Activated B cell treated with CpG ODN at 0.5 μM for 24 hours (primary cell): ENCODE measurements around the gene SLC44A4. TPM values are rescaled to one million over a fixed set of nuclear protein-coding genes. Genes with fewer than 3 reads are reported as not detected.

Experiments
- ATAC-seq: fragments of 200-7000 bp; cut with Tn5 transposase; one replicate; pipeline ENCODE4 v1.10.0; 2021; ENCODE audit warnings: low read depth, mild to moderate bottlenecking, moderate library complexity
- CTCF ChIA-PET: fragments of 350-600 bp; sonication (Branson Sonifier 250); formaldehyde crosslinking; loops from one replicate; lab custom pipeline; 2021; ENCODE audit warnings: antibody characterized with exemption; lab: Charles Lee
- POLR2A ChIA-PET: fragments of 350-600 bp; sonication (Branson Sonifier 250); formaldehyde crosslinking; loops from one replicate; lab custom pipeline; 2021; ENCODE audit warnings: antibody characterized with exemption; lab: Charles Lee
- DNase-seq: peaks from one replicate; pipeline ENCODE4 v3.0.0; 2022
- H3K27ac Mint-ChIP-seq: one replicate; pipeline ENCODE4 v1.8.0; 2020; ENCODE audit warnings: mixed read lengths
- H3K27me3 Mint-ChIP-seq: one replicate; pipeline ENCODE4 v1.8.0; 2021; ENCODE audit warnings: mixed read lengths
- H3K36me3 Mint-ChIP-seq: one replicate; pipeline ENCODE4 v1.8.0; 2021; ENCODE audit warnings: low read depth, mixed read lengths
- H3K4me1 Mint-ChIP-seq: one replicate; pipeline ENCODE4 v1.8.0; 2021; ENCODE audit warnings: mixed read lengths
- H3K4me3 Mint-ChIP-seq: one replicate; pipeline ENCODE4 v1.8.0; 2020; ENCODE audit warnings: mild to moderate bottlenecking, mixed read lengths
- H3K9me3 Mint-ChIP-seq: one replicate; pipeline ENCODE4 v1.8.0; 2020; ENCODE audit warnings: mixed read lengths
- intact Hi-C: fragments of 100-400 bp; cut with micrococcal nuclease; formaldehyde crosslinking; loops from one replicate; pipeline ENCODE4 v1.15.1; 2024
- total RNA-seq: library from RNA; stranded (reverse); gene quantifications from 2 replicates; pipeline ENCODE4 v1.2.3, GENCODE V29; 2022
- TF ChIP-seq, protein P1 (sequence below): fragments of 200-600 bp; IDR thresholded peaks from one replicate; pipeline ENCODE4 v1.8.0; 2022; ENCODE audit warnings: antibody characterized with exemption, mild to moderate bottlenecking

SLC44A4 gene
- total RNA-seq, 1 donor from 2014 or later = not detected

- intact Hi-C loops = no loop called here
- Mint-ChIP-seq H3K36me3 (no peaks in the 10 kb centered on the region), H3K27me3 (peaks cover 2% of the 10 kb centered on the region), H3K27ac (no peak overlapping the region), H3K4me1 (peaks cover 16% of the 10 kb centered on the region), H3K4me3 (no peak overlapping the region), H3K9me3 (no peaks in the 10 kb centered on the region)
- ChIA-PET POLR2A (no interaction called here), CTCF (no interaction called here)
- TF ChIP-seq, protein P1, sequence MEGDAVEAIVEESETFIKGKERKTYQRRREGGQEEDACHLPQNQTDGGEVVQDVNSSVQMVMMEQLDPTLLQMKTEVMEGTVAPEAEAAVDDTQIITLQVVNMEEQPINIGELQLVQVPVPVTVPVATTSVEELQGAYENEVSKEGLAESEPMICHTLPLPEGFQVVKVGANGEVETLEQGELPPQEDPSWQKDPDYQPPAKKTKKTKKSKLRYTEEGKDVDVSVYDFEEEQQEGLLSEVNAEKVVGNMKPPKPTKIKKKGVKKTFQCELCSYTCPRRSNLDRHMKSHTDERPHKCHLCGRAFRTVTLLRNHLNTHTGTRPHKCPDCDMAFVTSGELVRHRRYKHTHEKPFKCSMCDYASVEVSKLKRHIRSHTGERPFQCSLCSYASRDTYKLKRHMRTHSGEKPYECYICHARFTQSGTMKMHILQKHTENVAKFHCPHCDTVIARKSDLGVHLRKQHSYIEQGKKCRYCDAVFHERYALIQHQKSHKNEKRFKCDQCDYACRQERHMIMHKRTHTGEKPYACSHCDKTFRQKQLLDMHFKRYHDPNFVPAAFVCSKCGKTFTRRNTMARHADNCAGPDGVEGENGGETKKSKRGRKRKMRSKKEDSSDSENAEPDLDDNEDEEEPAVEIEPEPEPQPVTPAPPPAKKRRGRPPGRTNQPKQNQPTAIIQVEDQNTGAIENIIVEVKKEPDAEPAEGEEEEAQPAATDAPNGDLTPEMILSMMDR = no peak
- no peak for ATAC-seq
- DNase-seq = no peak
Measured at GRCh38 chr6:31906122-31906521, 27.3 kb upstream of the SLC44A4 start.

DNA sequence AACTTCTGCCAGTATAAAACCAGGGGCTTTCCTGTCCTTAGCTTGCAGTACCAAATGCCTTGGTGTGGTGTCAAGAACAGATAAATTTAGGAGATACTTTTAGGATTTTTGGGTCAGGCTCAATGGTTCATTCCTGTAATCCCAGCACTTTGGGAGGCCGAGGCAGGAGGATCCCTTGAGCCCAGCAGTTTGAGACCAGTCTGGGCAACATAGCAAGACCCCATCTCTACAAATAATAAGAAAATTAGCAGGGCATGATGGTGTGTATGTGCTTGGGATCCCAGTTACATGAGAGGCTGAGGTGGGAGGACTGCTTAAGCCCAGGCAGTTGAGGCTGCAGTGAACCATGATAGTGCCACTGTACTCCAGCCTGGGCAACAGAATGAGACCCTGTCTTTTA lies 26.2 kb upstream of the SLC44A4 start:
- Mint-ChIP-seq H3K36me3 (no peaks in the 10 kb centered on the region), H3K9me3 (no peaks in the 10 kb centered on the region), H3K4me1 (peaks cover 13% of the 10 kb centered on the region), H3K27me3 (peaks cover 2% of the 10 kb centered on the region), H3K27ac (no peak overlapping the region), H3K4me3 (no peak overlapping the region)
- CTCF ChIA-PET = no interaction called here
- intact Hi-C loops = no loop called here
- ATAC-seq = no peak
- no peak for DNase-seq
- POLR2A ChIA-PET = no interaction called here
- TF ChIP-seq, protein P1 = no peak

- Mint-ChIP-seq H3K27me3 (peaks cover 2% of the 10 kb centered on the region), H3K27ac (no peak overlapping the region), H3K4me1 (peaks cover 21% of the 10 kb centered on the region), H3K4me3 (no peak overlapping the region), H3K9me3 (no peaks in the 10 kb centered on the region), H3K36me3 (no peaks in the 10 kb centered on the region)
- intact Hi-C loops = loop anchor here (2.0 to 5.0 kb wide), 2 partner anchors 273 to 283 kb away; partner anchors contain the start of genes AGPAT1, PRRC2A and RNF5
- DNase-seq = no peak
- TF ChIP-seq, protein P1 = no peak
- ChIA-PET POLR2A (interaction anchor here (0.5 to 0.6 kb wide), 2 partner anchors 9 to 47 kb away, joined by 3 read pairs; no protein-coding TSS in a partner anchor), CTCF (no interaction called here)
- no peak for ATAC-seq
Measured at GRCh38 chr6:31903957-31904356, 25.2 kb upstream of the SLC44A4 start.

DNA sequence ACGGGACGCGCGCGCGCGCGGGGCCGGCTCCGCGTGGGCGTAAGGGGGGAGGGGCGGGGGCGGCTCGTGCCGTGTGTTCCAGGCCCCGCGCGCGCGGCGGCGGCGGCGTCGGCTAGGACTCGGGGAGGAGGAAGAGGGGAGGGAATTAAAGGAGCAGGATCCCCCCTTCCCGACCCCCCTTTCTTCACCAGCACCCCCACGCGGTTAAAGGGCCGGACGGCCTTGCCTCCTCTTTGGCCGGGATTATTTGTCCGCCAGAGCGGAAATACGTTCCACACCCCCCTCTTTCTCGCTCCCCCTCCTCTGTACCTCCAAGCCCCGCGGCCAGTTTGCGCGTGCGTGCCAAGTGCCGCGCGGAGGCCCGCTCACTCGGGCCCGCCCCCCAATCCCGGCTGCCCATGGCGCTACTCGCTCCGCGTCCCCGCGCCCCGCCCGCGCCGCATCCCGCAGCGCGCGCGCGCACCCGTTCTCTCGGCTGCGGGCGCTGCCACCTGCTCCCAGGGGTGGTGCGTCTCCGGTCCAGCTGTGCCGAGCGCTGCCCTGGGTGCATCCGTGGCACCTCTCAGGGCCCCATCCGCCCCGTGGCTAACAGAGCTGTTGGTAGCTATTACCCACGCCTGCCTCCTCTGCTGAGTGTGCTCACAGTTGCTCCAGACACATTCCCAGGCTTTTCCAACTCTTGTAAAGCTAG lies 23.3 kb upstream of the SLC44A4 start, which contains the start of gene ZBTB12:
Gene ZBTB12 (minus strand): TSS at position 134 of the 691 bp plus-strand sequence. CDS start 781 bp downstream, outside the sequence.
- Mint-ChIP-seq H3K4me3 (peak within 1 kb of the TSS; percentile 89), H3K4me1 (peaks cover 27% of the 10 kb centered on the region), H3K27me3 (no peaks in the 10 kb centered on the region), H3K9me3 (no peaks in the 10 kb centered on the region), H3K27ac (peak within 1 kb of the TSS; percentile 86), H3K36me3 (peaks cover 7% of the 10 kb centered on the region)
- ATAC-seq (peak; percentile 69), DNase-seq (peak; percentile 83)
- intact Hi-C loops = loop anchor here (1.0 to 5.0 kb wide), 4 partner anchors 50 to 281 kb away; partner anchors contain the start of genes AGPAT1, PRRC2A, RNF5 and SKIC2
- TF ChIP-seq, protein P1 = no peak
- CTCF ChIA-PET = no interaction called here
- POLR2A ChIA-PET = interaction anchor here (0.5 to 2.0 kb wide), 17 partner anchors 17 to 936 kb away, joined by 3 to 12 read pairs (median 4); partner anchors contain the start of genes DDX39B, DXO, GPANK1 and NELFE

DNA sequence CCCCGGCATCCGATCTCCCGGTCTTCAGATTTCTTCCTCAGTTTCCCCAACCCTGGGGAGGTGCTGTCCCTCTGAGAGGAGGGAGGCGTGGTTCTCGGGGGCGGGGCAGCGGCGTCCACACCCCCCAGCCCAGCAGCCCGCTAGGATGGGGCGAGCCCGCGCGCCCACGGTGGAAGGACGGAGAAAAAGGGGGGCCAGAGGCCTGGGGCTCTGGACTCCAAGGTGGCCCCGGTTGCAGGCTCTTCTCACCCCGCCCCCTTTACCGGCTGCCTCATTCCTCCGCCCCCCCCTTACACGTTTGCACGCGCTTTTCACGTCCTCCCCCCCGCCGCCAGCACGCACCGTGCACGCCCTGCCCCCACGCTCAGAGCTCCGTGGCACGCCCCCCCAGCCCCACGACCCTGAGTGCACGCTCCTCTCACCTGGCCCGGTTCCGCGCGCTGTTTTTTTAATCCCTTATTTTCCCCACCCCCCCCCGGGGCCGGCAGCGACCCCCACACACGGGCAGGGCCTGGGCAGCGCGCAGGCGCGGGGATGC lies 22.7 kb upstream of the SLC44A4 start:
- Mint-ChIP-seq H3K9me3 (no peaks in the 10 kb centered on the region), H3K27ac (peak overlapping the region; percentile 53), H3K27me3 (no peaks in the 10 kb centered on the region), H3K36me3 (peaks cover 8% of the 10 kb centered on the region), H3K4me3 (peak overlapping the region; percentile 66), H3K4me1 (peaks cover 29% of the 10 kb centered on the region)
- ChIA-PET CTCF (no interaction called here), POLR2A (interaction anchor here (0.6 to 2.0 kb wide), 13 partner anchors 17 to 1376 kb away, joined by 3 to 9 read pairs (median 5); partner anchors contain the start of genes DDX39B, DXO, NELFE and NEU1)
- ATAC-seq (peak; percentile 40), DNase-seq (peak; percentile 67)
- intact Hi-C loops = loop anchor here (5.0 kb wide), 1 partner anchor 276 kb away; the partner anchor contains the start of genes AGPAT1 and RNF5
- TF ChIP-seq, protein P1 = no peak
